Kidney (tissue), 14 donors: ENCODE results near the gene GP1BB. TPM values are rescaled to one million over a fixed set of nuclear protein-coding genes. Genes with fewer than 3 reads are reported as not detected.

Source experiments
- DNase-seq, 5 donors: peaks; one replicate each; pipeline ENCODE4 v3.0.0-alpha.2; 2013 to 2020
- FAIRE-seq: peaks from 2 replicates; lab custom pipeline; 2012; peaks lifted over from hg19 to GRCh38; lab: Jason Lieb, UNC
- H3K27ac ChIP-seq, 2 donors: one replicate each; pipeline ENCODE4 v1.7.0; 2013; ENCODE audit warnings: low read depth in 2 of 2, low read length in 2 of 2, inconsistent platforms in 1 of 2
- H3K27me3 ChIP-seq: one replicate; pipeline ENCODE4 v1.7.1; 2013; ENCODE audit warnings: low read length, inconsistent platforms; ENCODE audit not compliant: control insufficient read depth, insufficient read depth
- H3K36me3 ChIP-seq, 3 donors: one replicate each; pipeline versions ENCODE4 v1.7.0 to v1.7.1; 2013; ENCODE audit warnings: low read length in 3 of 3, control low read depth in 1 of 3, inconsistent platforms in 1 of 3; ENCODE audit not compliant: insufficient read depth in 3 of 3, control insufficient read depth in 2 of 3
- H3K4me1 ChIP-seq, 3 donors: one replicate each; pipeline versions ENCODE4 v1.7.0 to v1.7.1; 2013; ENCODE audit warnings: low read length in 3 of 3, inconsistent platforms in 1 of 3, low read depth in 1 of 3; ENCODE audit not compliant: control insufficient read depth in 2 of 3, insufficient read depth in 2 of 3
- H3K4me3 ChIP-seq, 3 donors: one replicate each; pipeline versions ENCODE4 v1.7.0 to v1.8.1; 2013; ENCODE audit warnings: low read length in 3 of 3, control low read depth in 1 of 3, inconsistent platforms in 1 of 3
- H3K9ac ChIP-seq, 3 donors: one replicate each; pipeline versions ENCODE4 v1.7.0 to v1.7.1; 2013; ENCODE audit warnings: low read length in 3 of 3, control low read depth in 1 of 3, inconsistent platforms in 1 of 3
- H3K9me3 ChIP-seq, 3 donors: one replicate each; pipeline versions ENCODE4 v1.7.0 to v1.7.1; 2013; ENCODE audit warnings: low read length in 3 of 3, control low read depth in 1 of 3, inconsistent platforms in 1 of 3; ENCODE audit not compliant: control insufficient read depth in 2 of 3, insufficient read depth in 1 of 3
- CTCF ChIP-seq: IDR thresholded peaks from 3 replicates; pipeline ENCODE4 v1.5.1; 2012; ENCODE audit warnings: mild to moderate bottlenecking, moderate library complexity, borderline replicate concordance; ENCODE audit not compliant: insufficient read depth; ENCODE audit errors: extremely low read depth
- intact Hi-C: fragments of 100-400 bp; cut with DNase I; formaldehyde crosslinking; loops from one replicate; pipeline ENCODE4 v1.11.1; 2022
- polyA plus RNA-seq: library from polyadenylated mRNA; stranded (reverse); fragments of 350-450 nt; fragmentation: Illumina TruSeq; extraction: RNeasy Lipid Tissue Mini Kit (QIAGEN cat#74804); gene quantifications from one replicate; pipeline ENCODE4 v1.2.3, GENCODE V29; 2014; ENCODE audit warnings: low read depth, low replicate concordance; ENCODE audit not compliant: insufficient read depth
- total RNA-seq: library from RNA; stranded (reverse); fragmentation: NEBNext Ultra II Directional; extraction: Animal tissue kit (Norgen Biotek cat#: 25700); gene quantifications from one replicate; pipeline ENCODE4 v1.2.1, GENCODE V29; 2021
- donor health status: control.
- donor health status: control.
- donor health status: control.
- donor health status: control.
- donor health status: control.
- donor health status: DM: yes; HTN: yes; CAD: no.
- donor health status: Normal renal cell carcinoma (clear cell type).

GP1BB gene
- total and polyA plus RNA-seq, 2 donors from 2014 or later, result 1.9 to 4.1 TPM

- Histone ChIP-seq H3K4me3 (no peak overlapping the region), H3K4me1 (peaks cover 0 to 2% (median 0%) of the 10 kb centered on the region in 3 donors), H3K27me3 (peaks cover 53% of the 10 kb centered on the region), H3K9ac (no peak overlapping the region), H3K9me3 (no peaks in the 10 kb centered on the region), H3K36me3 (no peaks in the 10 kb centered on the region), H3K27ac (no peak overlapping the region)
- intact Hi-C loops, result no loop called here
- no peak for FAIRE-seq
- DNase-seq, result no peak
- no peak for TF ChIP-seq CTCF
Observed at GRCh38 chr22:19757985-19758895, 34.9 kb downstream of the GP1BB start.

- intact Hi-C loops, result no loop called here
- DNase-seq (no peak), FAIRE-seq (no peak)
- H3K4me3 ChIP-seq, result no peak overlapping the region
- H3K36me3 ChIP-seq, result no peaks in the 10 kb centered on the region
- peaks cover 55% of the 10 kb centered on the region for H3K27me3 ChIP-seq
- no peak overlapping the region for H3K27ac ChIP-seq
- no peaks in the 10 kb centered on the region for H3K9me3 ChIP-seq
- TF ChIP-seq CTCF, result no peak
- peaks cover 0 to 2% (median 0%) of the 10 kb centered on the region in 3 donors for H3K4me1 ChIP-seq
- no peak overlapping the region for H3K9ac ChIP-seq
Observed at GRCh38 chr22:19758896-19759426, 35.6 kb downstream of the GP1BB start.

GRCh38 chr22:19759427-19760057 lies 36.2 kb downstream of the GP1BB start:
- DNase-seq, result no peak
- FAIRE-seq, result no peak

More at GRCh38 chr22:19759427-19760057, 36.2 kb downstream of the GP1BB start:
- Histone ChIP-seq H3K4me3 (no peak overlapping the region), H3K4me1 (peaks cover 0 to 2% (median 0%) of the 10 kb centered on the region in 3 donors), H3K9ac (no peak overlapping the region), H3K27me3 (peaks cover 56% of the 10 kb centered on the region), H3K27ac (no peak overlapping the region), H3K9me3 (no peaks in the 10 kb centered on the region), H3K36me3 (no peaks in the 10 kb centered on the region)
- intact Hi-C loops, result no loop called here
- TF ChIP-seq CTCF, result no peak
